COLO829 (cell line): ENCODE data around the gene TAF1.
"Not testable (repeated sequence)": the region's sequence is repeated elsewhere in the genome, so short reads cannot be mapped to it uniquely, and the experiment has no call there.

Source experiments
- DNase-seq: peaks from one replicate; pipeline ENCODE4 v3.0.0; 2012; ENCODE audit warnings: low spot score

Gene TAF1

DNA sequence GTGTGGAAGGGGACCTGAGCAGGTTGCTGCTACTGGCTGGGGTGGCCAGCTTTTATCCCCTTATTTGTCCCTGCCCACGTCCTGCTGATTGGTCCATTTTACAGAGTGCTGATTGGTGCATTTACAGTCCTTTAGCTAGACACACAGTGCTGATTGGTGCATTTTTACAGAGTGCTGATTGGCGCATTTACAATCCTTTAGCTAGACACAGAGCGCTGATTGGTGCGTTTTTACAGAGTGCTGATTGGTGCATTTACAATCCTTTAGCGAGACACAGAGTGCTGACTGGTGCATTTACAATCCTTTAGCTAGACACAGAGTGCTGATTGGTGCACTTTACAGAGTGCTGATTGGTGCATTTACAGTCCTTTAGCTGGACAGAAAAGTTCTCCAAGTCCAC is 135.9 kb downstream of the TAF1 start:
- DNase-seq, result not testable (repeated sequence)

DNA sequence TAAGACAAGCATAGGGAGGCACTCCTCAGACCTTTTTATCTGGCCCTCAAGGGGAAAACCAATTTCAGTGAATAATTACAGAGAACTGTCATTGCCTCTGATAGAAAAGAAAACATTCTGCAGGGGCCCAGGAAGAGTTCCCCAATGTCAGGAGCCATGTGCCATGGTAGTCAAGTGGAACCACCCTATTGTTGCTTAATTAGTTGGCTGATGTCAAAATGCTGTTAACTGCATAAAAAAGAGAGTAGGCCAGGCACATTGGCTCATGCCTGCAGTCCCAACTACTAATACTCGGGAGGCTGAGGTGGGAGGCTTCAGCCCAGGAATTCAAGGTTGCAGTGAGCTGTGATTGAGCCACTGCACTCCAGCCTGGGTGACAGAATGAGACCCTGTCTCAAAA is 138.2 kb downstream of the TAF1 start:
- no peak for DNase-seq

DNA sequence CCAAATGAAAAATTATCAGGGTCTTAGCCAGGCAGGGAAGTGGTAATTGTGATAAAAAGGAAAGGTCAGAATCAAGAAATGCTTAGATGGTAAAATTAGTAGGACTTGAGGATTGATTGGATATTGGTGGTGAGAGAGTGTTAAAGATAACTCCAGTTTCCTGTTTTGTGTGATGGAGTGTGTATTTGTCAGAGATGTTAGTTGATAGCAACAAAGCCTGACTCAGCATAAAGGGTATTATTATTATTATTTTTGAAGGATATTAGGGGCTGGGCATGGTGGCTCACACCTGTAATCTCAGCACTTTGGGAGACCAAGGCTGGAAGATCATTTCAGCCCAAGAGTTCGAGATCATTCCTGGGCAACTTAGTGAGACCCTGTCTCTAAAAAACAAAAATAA is 143.1 kb downstream of the TAF1 start:
- no peak for DNase-seq

DNA sequence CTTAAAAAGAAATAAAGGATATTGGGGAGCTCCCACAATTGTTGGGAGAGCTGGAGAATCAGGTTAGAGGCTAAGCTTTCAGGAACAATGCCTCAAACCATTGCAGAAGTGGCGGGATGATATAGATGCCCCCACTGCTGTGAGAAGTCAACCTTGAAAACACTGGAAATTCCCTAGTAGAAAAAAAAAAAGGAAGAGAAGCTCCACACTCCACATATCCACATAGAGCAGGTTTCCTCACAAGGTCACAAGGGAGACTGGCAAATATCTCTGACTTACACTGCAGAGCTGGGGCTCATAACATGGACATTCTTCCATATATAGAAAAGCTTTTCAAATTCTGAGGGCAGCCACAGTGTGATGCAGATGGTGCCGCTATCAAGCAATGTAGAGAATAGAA is 144.0 kb downstream of the TAF1 start:
- no peak for DNase-seq

GRCh38 chrX:71513731-71514130 is 147.6 kb downstream of the TAF1 start:
- not testable (repeated sequence) for DNase-seq

- no peak for DNase-seq
Measured at GRCh38 chrX:71514367-71515037, 148.3 kb downstream of the TAF1 start.

DNA sequence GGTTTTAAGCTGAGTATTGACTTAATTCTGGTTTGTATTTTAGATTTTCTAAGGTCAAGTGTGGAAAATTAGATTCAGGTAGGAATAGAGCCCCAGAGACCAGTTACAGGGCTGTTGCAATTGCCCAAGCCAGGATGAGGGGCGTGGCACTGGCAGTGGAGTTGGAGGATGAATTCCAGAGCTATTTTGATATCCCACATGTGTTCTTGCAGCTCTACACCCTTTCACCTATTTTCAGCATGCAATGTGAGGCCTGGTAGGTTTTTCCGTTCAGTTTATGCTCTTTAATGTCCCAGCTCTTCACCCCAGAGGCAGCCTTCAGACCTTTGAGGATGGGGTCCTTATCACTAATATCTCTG is 148.9 kb downstream of the TAF1 start:
- no peak for DNase-seq
